SK-N-SH treated with all-trans-retinoic acid at 6 μM for 48 hours (cell line): ENCODE results near the gene GUCD1.

Experiments
- CREB5 ChIP-seq: fragments of 250-450 bp; sonication (Bioruptor Pico); IDR thresholded peaks from 2 replicates; pipeline ENCODE4 v1.5.1; 2020; ENCODE audit warnings: low read depth, mild to moderate bottlenecking, moderate library complexity
- CSDC2 ChIP-seq: fragments of 250-450 bp; sonication (Bioruptor Pico); IDR thresholded peaks from 2 replicates; pipeline ENCODE4 v1.5.0; 2020; ENCODE audit warnings: mild to moderate bottlenecking, moderate library complexity
- PATZ1 ChIP-seq: fragments of 250-450 bp; sonication (Bioruptor Pico); IDR thresholded peaks from 2 replicates; pipeline ENCODE4 v1.8.0; 2020; ENCODE audit warnings: mild to moderate bottlenecking, moderate library complexity, borderline replicate concordance
- PPARA ChIP-seq: fragments of 250-450 bp; sonication (Bioruptor Pico); IDR thresholded peaks from 2 replicates; pipeline ENCODE4 v1.5.0; 2020; ENCODE audit warnings: mild to moderate bottlenecking, borderline replicate concordance
- SNAI2 ChIP-seq: fragments of 250-450 bp; sonication (Bioruptor Pico); IDR thresholded peaks from 2 replicates; pipeline ENCODE4 v1.5.0; 2020; ENCODE audit warnings: mild to moderate bottlenecking, moderate library complexity
- TCF4 ChIP-seq: fragments of 250-450 bp; sonication (Bioruptor Pico); IDR thresholded peaks from 2 replicates; pipeline ENCODE4 v1.8.0; 2021; ENCODE audit warnings: mild to moderate bottlenecking, moderate library complexity, borderline replicate concordance
- ZFP3 ChIP-seq: fragments of 250-450 bp; sonication (Bioruptor Pico); IDR thresholded peaks from 2 replicates; pipeline ENCODE4 v1.5.0; 2020; ENCODE audit warnings: mild to moderate bottlenecking, moderate library complexity
- ZFP30 ChIP-seq: fragments of 450-650 bp; formaldehyde crosslinking; IDR thresholded peaks from 2 replicates; pipeline ENCODE4 v1.5.0; 2022; ENCODE audit warnings: mild to moderate bottlenecking, moderate library complexity
- ZNF70 ChIP-seq: fragments of 450-650 bp; formaldehyde crosslinking; IDR thresholded peaks from 2 replicates; pipeline ENCODE4 v1.5.0; 2020; ENCODE audit warnings: mild to moderate bottlenecking, moderate library complexity
- ZNF8 ChIP-seq: fragments of 450-650 bp; formaldehyde crosslinking; IDR thresholded peaks from 2 replicates; pipeline ENCODE4 v1.5.0; 2020; ENCODE audit warnings: mild to moderate bottlenecking, moderate library complexity
- TF ChIP-seq, protein P1 (sequence below): fragments of 250-450 bp; sonication (Bioruptor Pico); IDR thresholded peaks from 2 replicates; pipeline ENCODE4 v1.5.1; 2021; ENCODE audit warnings: mild to moderate bottlenecking, moderate library complexity

- TF ChIP-seq PPARA (no peak), ZFP3 (CRISPR knock-in tag) (no peak), ZNF8 (CRISPR knock-in tag) (no peak), ZNF70 (CRISPR knock-in tag) (no peak), PATZ1 (CRISPR knock-in tag) (no peak), CREB5 (CRISPR knock-in tag) (no peak), CSDC2 (CRISPR knock-in tag) (no peak), TCF4 (no peak), ZFP30 (CRISPR knock-in tag) (no peak), SNAI2 (CRISPR knock-in tag) (no peak)
- TF ChIP-seq, protein P1, sequence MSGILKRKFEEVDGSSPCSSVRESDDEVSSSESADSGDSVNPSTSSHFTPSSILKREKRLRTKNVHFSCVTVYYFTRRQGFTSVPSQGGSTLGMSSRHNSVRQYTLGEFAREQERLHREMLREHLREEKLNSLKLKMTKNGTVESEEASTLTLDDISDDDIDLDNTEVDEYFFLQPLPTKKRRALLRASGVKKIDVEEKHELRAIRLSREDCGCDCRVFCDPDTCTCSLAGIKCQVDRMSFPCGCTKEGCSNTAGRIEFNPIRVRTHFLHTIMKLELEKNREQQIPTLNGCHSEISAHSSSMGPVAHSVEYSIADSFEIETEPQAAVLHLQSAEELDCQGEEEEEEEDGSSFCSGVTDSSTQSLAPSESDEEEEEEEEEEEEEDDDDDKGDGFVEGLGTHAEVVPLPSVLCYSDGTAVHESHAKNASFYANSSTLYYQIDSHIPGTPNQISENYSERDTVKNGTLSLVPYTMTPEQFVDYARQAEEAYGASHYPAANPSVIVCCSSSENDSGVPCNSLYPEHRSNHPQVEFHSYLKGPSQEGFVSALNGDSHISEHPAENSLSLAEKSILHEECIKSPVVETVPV: no peak
These were observed 22.9 kb downstream of the GUCD1 start for GRCh38 chr22:24532075-24532474.
